Choroid plexus epithelial cell (primary cell): ENCODE measurements around the gene IL13.

ENCODE experiments used
- DNase-seq: peaks from one replicate; pipeline ENCODE4 v3.0.0-alpha.2; 2010; ENCODE audit warnings: low read depth
- H3K4me3 ChIP-seq: 2 replicates; pipeline ENCODE4 v1.5.1; 2011; ENCODE audit warnings: low read depth, mild to moderate bottlenecking, control low read depth, low read length, moderate library complexity
- CTCF ChIP-seq: conservative IDR thresholded peaks from 2 replicates; pipeline ENCODE4 v1.5.1; 2011; ENCODE audit warnings: low read depth, mild to moderate bottlenecking, control low read depth, inconsistent platforms, low read length, moderate library complexity

The IL13 gene

GRCh38 chr5:132662925-132663770, 5.2 kb downstream of the IL13 start:
- peak; percentile 25 for TF ChIP-seq CTCF
- peak; percentile 47 for DNase-seq
- H3K4me3 ChIP-seq: no peak overlapping the region

- no peak for TF ChIP-seq CTCF
- DNase-seq: no peak
- H3K4me3 ChIP-seq: no peak overlapping the region
Observed at GRCh38 chr5:132663771-132664695, 6.1 kb downstream of the IL13 start.

GRCh38 chr5:132664696-132665209, 6.8 kb downstream of the IL13 start:
- DNase-seq: no peak
- no peak for TF ChIP-seq CTCF
- no peak overlapping the region for H3K4me3 ChIP-seq

GRCh38 chr5:132665574-132666080, 7.7 kb downstream of the IL13 start:
- TF ChIP-seq CTCF: no peak
- DNase-seq: no peak
- no peak overlapping the region for H3K4me3 ChIP-seq

- no peak for TF ChIP-seq CTCF
- DNase-seq: no peak
- H3K4me3 ChIP-seq: no peak overlapping the region
Observed at GRCh38 chr5:132666310-132667123, 8.5 kb downstream of the IL13 start.

- TF ChIP-seq CTCF: no peak
- no peak overlapping the region for H3K4me3 ChIP-seq
- DNase-seq: no peak
Observed at GRCh38 chr5:132667309-132667708, 9.3 kb downstream of the IL13 start.
